ENCODE data around the gene RDM1.

The RDM1 gene

DNA sequence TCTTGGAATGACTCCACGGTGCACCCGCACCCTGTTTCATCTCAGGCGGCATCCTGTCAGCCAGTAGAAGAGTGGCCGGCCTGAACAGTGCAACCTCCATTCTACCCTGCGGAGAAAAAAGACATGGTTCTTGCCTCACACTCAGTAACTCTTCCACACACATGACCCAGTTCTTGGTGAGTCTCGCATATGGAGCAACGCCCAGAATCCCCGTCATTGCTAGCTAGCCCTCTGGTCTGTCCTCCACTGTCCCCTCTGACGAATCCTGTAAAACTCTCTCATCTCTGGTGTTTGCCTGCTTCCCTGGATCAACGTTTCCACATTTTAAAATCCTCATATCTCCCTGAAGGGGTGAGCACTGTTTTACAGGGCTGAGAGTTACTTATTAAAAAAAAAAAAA, 4.2 kb upstream of the RDM1 start:
- no peak for DNase-seq (ENCODE audit: low read depth in 1 of 2, low spot score in 1 of 2)

GRCh38 chr17:35932586-35932985, 2.0 kb upstream of the RDM1 start:
- DNase-seq (ENCODE audit: low read depth in 1 of 2, low spot score in 1 of 2) = no peak

DNA sequence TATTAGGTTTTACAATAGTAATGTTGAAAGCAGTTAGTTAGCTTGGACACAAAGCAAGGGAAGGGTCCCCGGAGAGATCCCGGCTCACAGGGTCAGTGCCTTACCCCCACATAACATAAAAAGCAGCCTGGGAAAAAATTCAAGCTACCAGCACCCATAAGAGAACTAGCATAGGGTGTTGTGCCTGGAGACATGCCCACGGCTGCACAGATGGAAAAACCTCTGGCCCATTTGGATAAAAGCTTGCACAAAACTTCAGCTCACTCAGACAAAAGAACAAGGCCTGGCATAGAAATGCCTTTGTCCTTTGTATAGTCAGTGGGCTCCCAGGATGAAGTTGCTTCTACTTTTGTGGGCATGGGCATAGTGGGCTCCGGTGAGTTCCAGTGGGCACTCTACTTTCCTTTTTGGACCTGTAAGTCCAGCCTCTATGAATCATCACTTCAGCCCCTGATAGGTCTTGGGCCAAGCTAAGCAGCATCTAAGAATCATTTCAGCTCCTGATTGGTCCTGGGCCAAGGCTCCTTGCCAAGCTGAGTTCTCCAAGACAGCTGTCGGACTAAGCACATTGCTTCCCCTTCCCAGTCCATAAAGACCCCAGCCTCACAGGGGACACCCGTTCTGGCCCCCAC, 1.3 kb upstream of the RDM1 start:
- no peak for DNase-seq (ENCODE audit: low read depth in 1 of 2, low spot score in 1 of 2)

DNA sequence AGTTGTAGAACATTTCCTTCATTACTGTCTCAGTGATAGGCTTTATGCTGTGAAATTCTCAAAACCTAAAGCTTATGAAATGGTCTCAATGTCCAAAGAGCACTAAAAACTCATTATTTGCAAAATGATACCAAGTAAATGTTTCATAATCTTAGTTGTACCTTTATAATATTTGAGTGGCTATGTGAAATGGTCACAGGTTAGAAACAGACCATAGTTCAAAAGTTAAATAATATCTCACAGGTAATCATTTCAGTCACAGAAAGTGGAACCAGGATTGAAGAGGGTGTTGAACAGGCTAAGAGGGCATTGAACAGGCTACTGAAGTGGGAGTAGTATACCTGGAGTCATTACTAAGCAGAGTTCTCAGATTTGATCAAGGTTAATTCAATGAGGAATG, 2.9 kb downstream of the RDM1 start:
- no peak for DNase-seq (ENCODE audit: low read depth in 1 of 2, low spot score in 1 of 2)

DNA sequence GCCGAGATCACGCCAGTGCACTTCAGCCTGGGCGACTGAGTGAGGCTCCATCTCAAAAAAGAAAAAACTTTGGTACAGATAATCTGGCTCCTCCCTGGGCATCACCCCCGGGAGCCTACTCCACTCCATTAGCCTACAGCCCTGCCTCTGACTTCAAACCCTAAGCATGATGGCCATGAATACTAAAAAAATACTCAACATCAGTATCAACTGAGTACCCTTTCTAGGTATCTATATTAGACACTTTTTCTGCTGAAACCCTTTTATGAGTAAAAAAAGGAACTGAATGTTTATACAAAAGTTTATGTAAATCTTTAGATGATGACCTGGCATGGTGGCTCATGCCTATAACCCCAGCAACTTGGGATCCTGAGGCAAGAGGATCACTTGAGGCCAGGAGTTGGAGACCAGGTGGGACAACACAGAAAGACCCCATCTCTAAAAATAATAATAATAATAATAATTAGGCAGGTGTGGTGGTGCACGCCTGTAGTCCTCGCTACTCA, 6.9 kb downstream of the RDM1 start:
- no peak for DNase-seq (ENCODE audit: low read depth in 1 of 2, low spot score in 1 of 2)

DNA sequence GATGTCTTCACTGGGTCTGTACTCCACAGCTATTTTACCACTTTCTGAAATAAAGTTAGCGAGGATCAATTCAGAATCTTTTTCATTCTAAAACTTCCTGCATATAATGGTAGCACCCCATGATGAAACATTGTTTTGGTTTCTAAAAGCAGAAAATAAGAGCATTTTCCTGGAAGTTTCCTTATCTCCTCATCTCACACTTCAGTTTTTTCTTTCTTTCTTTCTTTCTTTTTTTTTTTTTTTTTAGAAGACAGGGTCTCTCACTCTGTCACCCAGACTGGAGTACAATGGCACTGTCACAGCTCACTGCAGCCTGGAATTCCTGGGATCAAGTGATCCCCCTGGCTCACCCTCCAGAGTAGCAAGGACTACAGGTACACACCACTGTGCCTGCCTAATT, 10.3 kb downstream of the RDM1 start:
- no peak for DNase-seq (ENCODE audit: low read depth in 1 of 2, low spot score in 1 of 2)

DNA sequence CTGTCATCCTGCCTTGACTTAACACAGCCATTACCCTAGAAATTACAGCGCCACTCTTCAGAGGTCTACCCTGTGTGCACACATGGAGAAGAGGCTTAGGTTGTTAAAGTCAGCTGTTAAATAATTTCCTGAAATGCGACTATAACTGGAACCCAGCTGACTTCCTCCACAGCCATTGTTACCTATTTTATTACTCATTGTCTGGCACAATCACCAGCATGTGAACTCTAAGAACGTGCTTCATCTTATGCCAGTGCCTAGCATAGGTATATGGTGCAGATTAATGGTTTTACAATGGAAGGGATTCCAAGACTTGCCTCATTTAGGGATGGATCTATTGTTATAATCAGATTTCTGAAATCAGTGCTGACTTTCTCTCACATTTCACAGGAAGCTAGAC, 11.9 kb downstream of the RDM1 start:
- no peak for DNase-seq (ENCODE audit: low read depth in 1 of 2, low spot score in 1 of 2)

- no peak for DNase-seq (ENCODE audit: low read depth in 1 of 2, low spot score in 1 of 2)
Measured at GRCh38 chr17:35917519-35918213, 12.9 kb downstream of the RDM1 start.

DNA sequence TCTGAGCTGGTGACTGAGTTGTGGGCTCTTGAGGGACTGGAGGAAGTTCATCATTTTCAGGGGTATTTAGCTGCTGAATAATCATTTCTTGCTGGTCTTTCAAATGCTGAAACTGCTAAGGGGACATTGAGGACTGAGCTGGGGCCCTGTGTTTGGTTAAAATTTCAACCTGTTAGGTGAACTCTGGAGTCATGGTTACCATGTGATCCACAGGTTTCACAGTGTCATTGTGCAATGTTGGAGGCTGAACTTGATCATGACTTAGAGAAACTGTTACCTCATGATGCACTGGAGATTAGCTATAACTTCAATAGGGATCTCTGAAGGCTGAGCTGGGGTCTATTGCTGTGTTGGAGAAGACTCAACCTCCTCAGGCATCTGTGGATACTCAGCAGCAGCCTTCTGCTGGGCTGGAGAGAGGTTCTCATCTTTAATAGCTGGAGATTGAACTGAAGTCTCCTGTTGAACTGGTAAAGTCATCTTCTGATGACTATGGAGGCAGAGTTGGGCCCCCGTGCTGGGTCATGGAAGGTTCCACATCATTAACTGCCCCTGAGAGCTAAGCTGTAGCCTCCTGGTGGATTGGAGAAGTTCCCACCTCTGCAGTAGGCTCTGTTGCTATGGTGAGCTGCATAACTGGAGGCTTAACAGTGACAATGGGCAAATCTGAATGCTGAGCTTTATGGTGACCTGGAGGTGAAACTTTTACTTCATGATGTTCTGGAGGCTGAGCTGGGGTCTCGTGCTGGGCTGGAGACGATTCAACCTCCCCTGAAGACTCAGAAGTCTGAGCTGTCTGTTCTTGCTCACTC, 15.2 kb downstream of the RDM1 start:
- no peak for DNase-seq (ENCODE audit: low read depth in 1 of 2, low spot score in 1 of 2)

GRCh38 chr17:35914354-35914753, 16.2 kb downstream of the RDM1 start:
- DNase-seq (ENCODE audit: low read depth in 1 of 2, low spot score in 1 of 2) = no peak

- no peak for DNase-seq (ENCODE audit: low read depth in 1 of 2, low spot score in 1 of 2)
Measured at GRCh38 chr17:35913609-35914008, 17.0 kb downstream of the RDM1 start.

- DNase-seq (ENCODE audit: low read depth in 1 of 2, low spot score in 1 of 2) = no peak
Measured at GRCh38 chr17:35912942-35913341, 17.6 kb downstream of the RDM1 start.

GRCh38 chr17:35912339-35912912, 18.1 kb downstream of the RDM1 start:
- DNase-seq (ENCODE audit: low read depth in 1 of 2, low spot score in 1 of 2) = no peak

GRCh38 chr17:35909408-35909807, 21.2 kb downstream of the RDM1 start:
- DNase-seq (ENCODE audit: low read depth in 1 of 2, low spot score in 1 of 2) = no peak

DNA sequence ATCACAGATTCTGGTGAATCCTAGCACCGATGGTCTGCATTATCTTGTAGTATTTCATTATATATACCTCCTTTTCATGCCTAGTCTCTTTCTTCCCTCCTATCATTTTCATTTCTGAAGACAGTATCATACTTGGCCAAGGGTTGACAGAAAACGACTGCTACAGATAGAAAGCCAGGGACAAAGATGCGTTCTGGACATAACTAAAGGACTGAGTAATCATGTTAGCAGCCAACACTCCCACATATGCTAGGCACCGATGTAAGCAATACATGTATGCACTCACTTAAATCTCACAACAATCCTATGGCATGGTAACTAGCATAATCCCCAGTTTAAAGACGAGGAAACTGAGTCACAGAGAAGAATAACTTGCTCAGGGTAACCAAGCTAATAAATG, 22.9 kb downstream of the RDM1 start:
- DNase-seq (ENCODE audit: low read depth in 1 of 2, low spot score in 1 of 2) = no peak

- DNase-seq (ENCODE audit: low read depth in 1 of 2, low spot score in 1 of 2) = no peak
Measured at GRCh38 chr17:35906926-35907637, 23.5 kb downstream of the RDM1 start.

DNA sequence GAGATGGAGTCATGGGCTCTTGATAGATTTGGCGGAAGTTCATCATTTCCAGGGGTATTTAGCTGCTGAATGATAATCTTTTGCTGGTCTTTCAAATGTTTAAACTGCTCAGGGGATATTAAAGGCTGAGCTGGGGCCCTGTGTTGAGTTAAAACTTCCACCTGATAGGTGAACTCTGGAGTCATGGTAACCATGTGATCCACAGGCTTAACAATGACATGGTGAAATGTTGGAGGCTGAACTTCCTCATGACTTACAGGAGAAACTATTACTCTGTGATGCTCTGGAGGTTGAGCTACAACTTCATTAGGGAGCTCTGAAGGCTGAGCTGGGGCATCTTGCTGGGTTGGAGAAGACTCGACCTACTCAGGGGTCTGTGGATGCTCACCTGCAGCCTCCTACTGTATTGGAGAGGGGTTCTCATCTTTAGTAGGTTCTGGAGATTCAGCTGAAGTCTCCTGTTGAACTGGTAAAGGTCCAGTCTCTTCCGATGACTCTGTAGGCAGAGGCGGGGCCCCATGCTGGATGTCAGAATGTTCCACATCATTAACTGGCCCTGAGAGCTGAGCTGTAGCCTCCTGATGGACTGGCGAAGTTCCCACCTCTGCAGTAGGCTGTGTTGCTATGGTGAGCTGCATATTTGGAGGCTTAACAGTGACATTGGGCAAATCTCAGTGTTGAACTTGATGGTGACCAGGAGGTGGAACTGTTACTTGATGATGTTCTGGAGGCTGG, 24.2 kb downstream of the RDM1 start:
- no peak for DNase-seq (ENCODE audit: low read depth in 1 of 2, low spot score in 1 of 2)

GRCh38 chr17:35903451-35903850, 27.1 kb downstream of the RDM1 start:
- no peak for DNase-seq (ENCODE audit: low read depth in 1 of 2, low spot score in 1 of 2)

DNA sequence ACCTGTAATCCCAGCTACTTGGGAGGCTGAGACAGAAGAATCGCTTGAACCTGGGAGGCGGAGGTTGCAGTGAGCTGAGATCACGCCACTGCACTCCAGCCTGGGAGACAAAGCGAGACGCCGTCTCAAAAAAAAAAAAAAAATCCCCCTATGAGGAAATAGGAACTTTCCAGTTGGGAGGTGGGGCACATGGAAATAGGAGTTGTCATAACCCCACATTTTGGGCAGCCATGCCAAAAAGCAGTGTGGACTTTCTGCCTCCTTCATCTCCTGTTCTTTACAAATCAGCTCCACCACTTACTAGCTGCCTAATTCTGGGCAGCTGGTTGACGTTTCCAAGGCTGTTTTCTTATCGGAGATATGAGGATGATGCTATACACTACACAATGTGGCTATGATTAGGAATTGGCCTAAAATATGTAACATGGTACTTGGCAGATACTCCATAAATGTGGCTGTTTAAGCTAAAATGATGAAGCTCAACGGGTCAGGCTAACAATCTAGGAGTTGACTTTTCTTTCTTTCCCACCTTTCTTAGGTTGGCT, 28.9 kb downstream of the RDM1 start:
- DNase-seq (ENCODE audit: low read depth in 1 of 2, low spot score in 1 of 2) = no peak
